ENCODE measurements around the gene CRY2.

CRY2 gene

GRCh38 chr11:45850446-45850845, 3.2 kb downstream of the CRY2 start:
- TF ChIP-seq, protein P1, sequence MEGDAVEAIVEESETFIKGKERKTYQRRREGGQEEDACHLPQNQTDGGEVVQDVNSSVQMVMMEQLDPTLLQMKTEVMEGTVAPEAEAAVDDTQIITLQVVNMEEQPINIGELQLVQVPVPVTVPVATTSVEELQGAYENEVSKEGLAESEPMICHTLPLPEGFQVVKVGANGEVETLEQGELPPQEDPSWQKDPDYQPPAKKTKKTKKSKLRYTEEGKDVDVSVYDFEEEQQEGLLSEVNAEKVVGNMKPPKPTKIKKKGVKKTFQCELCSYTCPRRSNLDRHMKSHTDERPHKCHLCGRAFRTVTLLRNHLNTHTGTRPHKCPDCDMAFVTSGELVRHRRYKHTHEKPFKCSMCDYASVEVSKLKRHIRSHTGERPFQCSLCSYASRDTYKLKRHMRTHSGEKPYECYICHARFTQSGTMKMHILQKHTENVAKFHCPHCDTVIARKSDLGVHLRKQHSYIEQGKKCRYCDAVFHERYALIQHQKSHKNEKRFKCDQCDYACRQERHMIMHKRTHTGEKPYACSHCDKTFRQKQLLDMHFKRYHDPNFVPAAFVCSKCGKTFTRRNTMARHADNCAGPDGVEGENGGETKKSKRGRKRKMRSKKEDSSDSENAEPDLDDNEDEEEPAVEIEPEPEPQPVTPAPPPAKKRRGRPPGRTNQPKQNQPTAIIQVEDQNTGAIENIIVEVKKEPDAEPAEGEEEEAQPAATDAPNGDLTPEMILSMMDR (IDR thresholded peaks at IDR 0.05; ENCODE audit: extremely low read depth, insufficient read depth, missing control alignments): no peak
- DNase-seq (ENCODE audit: low spot score): no peak
- in situ Hi-C loops (cut with MboI; ENCODE audit: low pct_unique_long_range_greater_than_20kb, low sequenced_read_pairs, unreplicated experiment): no loop called here

- TF ChIP-seq, protein P1 (IDR thresholded peaks at IDR 0.05; ENCODE audit: extremely low read depth, insufficient read depth, missing control alignments): no peak
- in situ Hi-C loops (cut with MboI; ENCODE audit: low pct_unique_long_range_greater_than_20kb, low sequenced_read_pairs, unreplicated experiment): no loop called here
- no peak for DNase-seq (ENCODE audit: low spot score)
These were observed 4.0 kb downstream of the CRY2 start for GRCh38 chr11:45851228-45851627.

DNA sequence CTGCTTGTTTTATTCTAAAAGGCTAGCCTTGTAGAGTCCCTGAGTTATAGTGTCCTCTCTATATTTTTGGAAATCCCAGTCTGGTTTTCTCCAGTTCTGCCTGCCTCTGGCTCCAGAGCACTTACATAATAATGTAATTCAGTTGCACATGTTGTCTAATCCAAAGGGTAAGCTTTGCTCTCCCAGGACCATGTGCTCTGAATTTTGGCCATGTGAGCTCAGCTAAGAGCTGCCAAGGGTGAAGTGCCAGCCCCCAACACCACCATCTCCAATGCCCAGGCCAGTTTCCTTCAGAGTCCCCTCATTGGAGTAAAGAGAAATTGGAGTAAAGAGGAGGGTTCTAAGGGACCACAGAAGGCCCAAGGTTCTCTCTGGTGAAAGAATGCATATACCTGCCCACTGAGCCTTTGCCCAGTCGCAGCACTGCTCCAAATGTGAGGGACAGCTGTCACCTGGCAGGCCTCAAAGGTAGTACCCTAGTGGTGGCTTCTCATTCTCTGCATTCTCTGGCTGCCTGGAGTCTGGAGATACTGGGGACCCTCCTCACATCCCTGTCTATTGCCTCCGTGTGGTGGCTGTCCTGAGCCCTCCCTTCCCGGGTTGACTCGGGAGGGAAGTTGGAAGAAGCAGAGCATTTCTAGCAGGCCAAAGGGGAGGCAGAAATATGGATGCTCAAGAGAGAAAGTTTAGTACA, 4.9 kb downstream of the CRY2 start:
- in situ Hi-C loops (cut with MboI; ENCODE audit: low pct_unique_long_range_greater_than_20kb, low sequenced_read_pairs, unreplicated experiment): no loop called here
- TF ChIP-seq, protein P1 (IDR thresholded peaks at IDR 0.05; ENCODE audit: extremely low read depth, insufficient read depth, missing control alignments): peak; percentile 3
- no peak for DNase-seq (ENCODE audit: low spot score)

- in situ Hi-C loops (cut with MboI; ENCODE audit: low pct_unique_long_range_greater_than_20kb, low sequenced_read_pairs, unreplicated experiment): no loop called here
- TF ChIP-seq, protein P1 (IDR thresholded peaks at IDR 0.05; ENCODE audit: extremely low read depth, insufficient read depth, missing control alignments): peak; percentile 51
- peak; percentile 70 for DNase-seq (ENCODE audit: low spot score)
These were observed 5.4 kb downstream of the CRY2 start for GRCh38 chr11:45852712-45853101.

DNA sequence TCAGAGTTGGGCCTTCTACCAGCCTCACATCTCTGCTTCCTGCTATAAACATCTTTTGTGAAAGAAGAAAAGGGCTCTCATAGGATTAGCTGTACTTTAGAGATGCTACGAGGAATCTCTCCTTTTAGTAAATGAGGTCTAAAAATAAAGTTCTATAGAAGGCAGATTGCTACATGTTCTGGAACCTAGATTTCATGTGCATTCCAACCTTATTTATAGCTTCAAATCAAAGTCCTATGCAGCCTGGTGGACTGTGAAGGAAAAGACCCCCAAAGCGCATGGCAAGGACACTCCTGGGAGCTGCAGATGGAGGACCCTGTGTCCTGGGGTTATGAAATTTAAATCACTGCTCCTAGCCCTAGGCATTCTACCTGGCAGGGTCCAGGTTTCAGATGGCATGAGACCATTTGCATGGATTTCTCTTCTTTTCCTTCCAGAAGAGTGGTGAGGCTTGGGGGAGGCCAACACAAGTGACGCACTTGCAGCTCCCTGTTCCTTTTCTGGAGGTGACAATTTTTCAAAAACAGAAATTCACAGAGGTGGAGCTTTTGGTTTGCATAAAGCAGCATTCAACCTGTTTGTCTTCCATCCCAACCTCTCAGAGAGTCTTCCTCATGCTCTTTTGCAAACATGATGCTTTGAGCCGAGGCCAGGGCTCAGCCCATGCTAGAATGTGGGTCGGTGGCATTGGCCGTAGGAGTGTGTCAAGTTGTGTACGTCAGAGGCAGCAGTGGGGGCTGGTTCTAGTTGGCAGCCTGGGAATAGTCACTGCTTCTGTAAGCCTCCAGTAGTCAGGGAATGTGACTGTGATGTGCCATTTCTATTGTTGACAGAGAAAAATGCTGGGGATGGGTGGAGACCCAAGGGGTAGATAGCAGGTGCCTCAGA, 6.3 kb downstream of the CRY2 start:
- DNase-seq (ENCODE audit: low spot score): no peak

GRCh38 chr11:45855308-45855707, 8.0 kb downstream of the CRY2 start:
- TF ChIP-seq, protein P1 (IDR thresholded peaks at IDR 0.05; ENCODE audit: extremely low read depth, insufficient read depth, missing control alignments): no peak
- in situ Hi-C loops (cut with MboI; ENCODE audit: low pct_unique_long_range_greater_than_20kb, low sequenced_read_pairs, unreplicated experiment): no loop called here
- no peak for DNase-seq (ENCODE audit: low spot score)

More for the DNA sequence above, 6.3 kb downstream of the CRY2 start:
- TF ChIP-seq, protein P1 (IDR thresholded peaks at IDR 0.05; ENCODE audit: extremely low read depth, insufficient read depth, missing control alignments): no peak
- in situ Hi-C loops (cut with MboI; ENCODE audit: low pct_unique_long_range_greater_than_20kb, low sequenced_read_pairs, unreplicated experiment): no loop called here
